ENCODE data around the gene CSN1S1.

CSN1S1 gene

GRCh38 chr4:69991016-69991415 lies 60.1 kb downstream of the CSN1S1 start:
- DNase-seq = no peak

- no peak for DNase-seq
Measured at GRCh38 chr4:69994782-69995181, 63.9 kb downstream of the CSN1S1 start.

GRCh38 chr4:69995526-69996016 lies 64.7 kb downstream of the CSN1S1 start, which contains the start of gene STATH:
Gene STATH (plus strand): TSS chr4:69995966. CDS start chr4:69998438, 2,472 bp downstream.
- no peak for DNase-seq

Measured in right kidney (tissue), 1 donor.